ENCODE data around the gene SPNS2.

Gene SPNS2

DNA sequence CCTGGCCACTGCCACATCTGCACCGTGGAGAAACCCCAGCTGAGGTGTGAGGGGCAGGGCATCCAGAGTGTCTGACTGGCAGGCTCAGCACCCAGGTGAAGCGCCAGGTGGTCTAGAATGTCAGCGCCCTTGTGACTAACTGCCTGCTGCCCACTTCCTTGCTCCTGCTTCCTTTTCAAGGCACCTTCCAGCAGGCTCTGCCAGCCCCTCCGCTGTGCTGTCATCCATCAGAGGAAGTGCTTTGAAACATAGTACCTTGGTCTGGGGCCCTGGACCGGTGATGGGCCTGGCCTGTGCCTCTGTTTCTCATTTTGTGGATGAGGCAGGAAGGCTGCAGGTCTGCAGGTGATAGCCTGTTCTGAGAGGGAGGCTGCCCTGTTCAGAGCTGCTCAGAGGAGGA is 5.5 kb downstream of the SPNS2 start:
- DNase-seq = no peak

GRCh38 chr17:4505187-4505586 is 6.5 kb downstream of the SPNS2 start:
- DNase-seq = no peak

GRCh38 chr17:4506175-4506813 is 7.6 kb downstream of the SPNS2 start:
- no peak for DNase-seq

DNA sequence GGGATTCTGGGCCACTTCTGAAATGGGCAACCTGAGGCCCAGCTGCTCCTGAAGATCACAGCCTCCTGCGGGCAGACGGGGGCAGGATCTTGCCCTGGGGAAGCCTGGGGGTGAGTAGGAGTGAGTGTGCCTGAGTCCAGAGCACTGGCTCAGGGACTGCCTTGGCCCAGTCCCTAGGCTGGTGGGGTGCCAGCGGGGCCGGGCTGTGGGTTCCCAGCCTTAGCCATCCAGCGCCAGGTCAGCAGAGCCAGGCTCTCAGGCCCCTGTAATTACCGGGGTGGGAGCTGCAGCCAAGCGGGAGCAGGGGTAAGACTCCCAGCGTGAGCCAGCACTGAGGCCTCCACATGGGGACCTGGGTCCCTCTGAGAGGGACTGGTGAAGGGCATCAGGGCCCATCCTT is 8.2 kb downstream of the SPNS2 start:
- DNase-seq = no peak

DNA sequence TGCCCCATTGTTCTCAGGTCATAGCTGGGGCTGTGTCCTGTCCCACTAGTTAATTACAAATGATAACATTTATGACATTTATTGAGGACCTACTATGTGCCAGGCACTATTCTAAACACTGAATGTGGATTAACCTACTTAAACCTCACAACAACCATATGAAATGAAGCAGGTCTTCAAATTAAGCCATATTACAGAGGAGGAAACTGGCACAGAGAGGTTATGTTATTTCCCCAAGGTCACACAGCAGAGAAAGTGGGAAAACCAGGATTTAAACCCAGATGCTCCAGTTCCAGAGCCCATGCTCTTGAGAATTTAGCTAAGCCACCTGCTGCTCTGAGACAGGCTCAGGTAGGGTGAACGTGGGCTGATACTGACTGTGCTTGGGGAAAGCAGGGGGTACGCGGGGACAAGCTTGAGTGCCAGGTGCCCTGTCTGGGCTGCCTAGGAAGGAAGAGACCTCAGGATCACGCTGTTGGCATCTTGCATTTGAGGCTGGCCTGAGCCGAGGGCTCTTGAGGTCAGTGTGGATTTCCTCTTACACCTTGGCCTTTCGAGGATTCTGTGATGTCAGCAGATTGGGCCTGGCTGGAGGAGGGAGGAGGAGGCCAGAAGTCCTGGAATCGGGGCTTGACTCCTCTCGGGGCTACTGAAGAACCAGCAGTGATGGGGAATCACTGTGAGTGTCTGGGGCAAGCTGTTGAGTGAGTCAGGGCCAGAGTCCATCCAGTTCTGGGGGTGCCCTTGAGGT is 8.9 kb downstream of the SPNS2 start:
- no peak for DNase-seq

GRCh38 chr17:4508207-4508606 is 9.5 kb downstream of the SPNS2 start:
- no peak for DNase-seq

GRCh38 chr17:4509401-4509800 is 10.7 kb downstream of the SPNS2 start:
- DNase-seq = no peak

GRCh38 chr17:4509923-4510617 is 11.4 kb downstream of the SPNS2 start:
- DNase-seq = no peak

DNA sequence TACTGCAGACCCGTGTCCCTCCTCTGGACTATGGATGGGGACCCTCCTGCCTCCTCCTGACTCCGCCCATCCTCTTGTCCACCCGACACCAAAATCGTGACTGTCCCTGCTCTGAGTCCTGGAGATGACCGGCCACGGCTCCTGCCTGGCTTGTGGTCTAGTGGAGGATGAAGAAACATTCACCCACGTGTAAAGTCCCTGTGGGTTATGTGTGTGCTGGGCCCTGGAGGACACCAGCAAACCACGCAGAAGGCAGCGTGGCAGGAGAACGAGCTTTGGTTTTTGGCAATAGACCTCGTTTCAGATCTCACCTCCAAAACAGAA is 11.9 kb downstream of the SPNS2 start:
- no peak for DNase-seq

DNA sequence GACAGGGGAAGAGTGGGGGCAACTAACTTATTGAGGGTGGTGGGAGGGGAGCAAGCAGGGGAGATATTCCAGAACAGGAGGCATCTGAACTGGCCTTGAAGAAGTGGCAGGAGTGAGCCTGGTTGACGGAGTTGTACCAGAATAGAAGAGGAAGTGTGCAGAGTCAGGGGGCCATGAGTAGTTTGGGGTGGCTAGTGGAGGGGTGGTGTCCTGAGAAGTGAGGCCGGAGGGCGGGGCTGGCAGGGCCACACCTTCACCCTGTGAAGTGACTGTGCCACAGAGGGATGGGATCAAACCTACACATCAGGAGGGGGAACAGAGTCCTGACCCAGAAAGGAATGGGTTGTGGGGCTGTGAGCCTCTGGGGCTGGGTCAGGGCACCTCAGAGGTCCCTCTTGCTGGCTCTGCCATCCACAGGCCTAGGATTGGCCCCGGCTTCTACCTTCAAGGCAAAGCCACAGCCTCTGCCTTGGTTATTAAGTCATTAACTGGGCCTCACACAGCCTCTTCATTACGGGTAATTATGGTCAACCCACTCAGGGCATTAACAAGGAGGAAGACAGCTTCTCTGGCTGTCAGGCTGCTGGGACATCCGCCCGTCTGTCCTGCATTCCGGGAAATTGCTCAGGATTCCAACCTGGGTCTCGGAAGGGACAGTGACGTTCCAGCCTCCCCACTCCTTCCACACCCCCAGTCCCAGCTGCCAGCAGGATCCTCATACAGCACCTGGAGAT is 12.7 kb downstream of the SPNS2 start:
- no peak for DNase-seq

GRCh38 chr17:4512156-4513112 is 13.8 kb downstream of the SPNS2 start:
- DNase-seq = no peak

DNA sequence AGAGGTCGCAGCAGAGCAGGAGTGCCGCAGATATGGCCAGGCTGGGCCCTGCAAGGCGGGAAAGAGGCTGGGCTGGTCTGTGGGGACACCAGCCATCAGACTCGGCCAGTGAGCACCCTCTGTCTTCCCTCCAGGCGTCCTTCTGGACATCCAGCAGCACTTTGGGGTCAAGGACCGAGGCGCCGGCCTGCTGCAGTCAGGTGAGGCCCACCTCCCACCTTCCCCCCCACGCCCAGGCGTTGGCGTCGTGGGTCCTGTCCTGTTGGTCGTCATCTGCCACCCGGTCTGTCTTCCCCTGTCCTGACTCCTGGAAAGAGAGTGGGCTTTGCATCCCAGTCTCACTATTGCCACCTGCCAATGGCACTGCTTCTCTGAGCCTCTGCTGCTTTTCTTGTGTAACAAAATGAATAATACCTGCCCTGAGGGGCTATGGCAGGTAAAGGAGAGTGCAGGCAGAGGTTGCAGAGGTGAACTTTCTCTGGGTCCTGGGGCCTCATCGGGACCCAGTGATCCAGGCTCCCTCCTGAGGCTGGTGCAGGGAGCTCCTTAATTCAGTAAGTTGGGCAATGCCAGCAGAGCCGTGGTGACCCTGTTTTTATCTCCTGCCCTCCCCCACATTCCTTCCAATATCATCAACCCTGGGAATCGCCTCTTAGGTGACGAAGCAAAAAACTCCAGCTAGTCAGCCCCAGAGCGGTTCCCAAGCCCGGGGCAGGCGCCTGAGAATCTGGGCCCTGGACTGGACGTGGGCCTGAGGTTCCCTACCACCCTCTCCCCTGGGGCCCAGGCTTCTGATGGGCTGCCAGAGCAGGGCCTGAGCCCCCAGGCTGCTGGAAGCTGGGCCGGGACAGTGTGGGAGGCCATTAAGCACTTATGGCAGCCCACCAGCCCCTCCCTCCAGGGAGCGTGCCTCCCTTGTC is 14.7 kb downstream of the SPNS2 start:
- no peak for DNase-seq

DNA sequence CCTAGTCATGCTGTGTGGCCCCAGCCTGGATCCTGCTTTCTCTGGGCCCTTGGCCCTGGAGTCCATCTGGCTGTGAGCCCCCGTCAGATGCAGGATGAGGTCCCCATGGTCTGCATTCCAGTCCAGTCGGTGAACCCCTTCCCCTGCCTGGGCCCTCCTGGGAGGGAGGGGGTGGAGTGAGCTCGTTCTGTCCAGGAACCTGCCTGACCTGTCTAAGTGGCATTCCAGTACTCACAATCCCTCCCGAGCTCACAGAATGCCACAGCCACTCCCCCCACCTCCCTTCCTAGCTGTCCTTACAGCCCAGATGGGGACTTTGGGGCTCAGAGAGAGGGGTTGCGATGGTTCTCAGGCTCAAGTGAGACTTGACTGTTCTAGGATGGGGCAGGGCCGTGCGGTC is 15.5 kb downstream of the SPNS2 start:
- DNase-seq = no peak

GRCh38 chr17:4514779-4515178 is 16.1 kb downstream of the SPNS2 start:
- no peak for DNase-seq

DNA sequence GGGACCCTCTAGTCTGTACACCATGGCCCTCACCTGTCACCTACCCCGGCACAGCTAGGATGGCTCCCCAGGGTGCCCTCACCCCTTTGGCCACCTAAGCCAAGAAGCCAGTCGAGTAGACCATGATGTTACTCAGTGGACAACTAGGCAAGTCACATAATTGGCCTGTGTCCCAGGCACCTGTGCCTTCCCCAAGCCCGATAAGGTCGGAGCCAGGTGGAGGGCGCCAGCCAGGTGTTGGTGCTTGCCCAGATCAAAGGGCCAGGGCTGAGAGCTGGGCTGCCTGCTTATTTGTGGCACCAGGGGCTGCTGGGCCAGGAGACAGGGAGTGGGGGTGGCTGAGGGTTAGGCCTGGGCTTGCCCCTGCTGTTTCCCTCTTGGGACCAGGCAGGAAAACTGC is 16.8 kb downstream of the SPNS2 start:
- no peak for DNase-seq

DNA sequence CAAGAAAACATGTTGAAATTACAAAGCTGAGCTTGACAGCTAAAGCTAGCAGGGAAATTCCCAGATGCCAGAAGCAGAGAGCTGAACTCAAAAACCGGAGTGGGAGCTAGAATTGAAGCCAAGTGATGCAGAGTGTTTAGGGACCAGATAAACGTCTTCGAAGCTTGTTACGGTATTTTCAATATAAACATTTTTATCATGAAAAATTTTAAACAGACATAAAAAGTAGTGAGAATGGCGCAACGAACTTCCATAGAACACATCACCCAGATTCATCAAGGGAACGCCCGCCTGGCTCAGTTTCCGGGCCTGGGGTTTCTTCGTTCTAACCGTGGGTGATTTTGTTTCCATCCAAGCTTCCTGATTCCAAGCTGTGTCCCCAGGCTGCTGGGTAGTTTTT is 18.1 kb downstream of the SPNS2 start:
- no peak for DNase-seq

DNA sequence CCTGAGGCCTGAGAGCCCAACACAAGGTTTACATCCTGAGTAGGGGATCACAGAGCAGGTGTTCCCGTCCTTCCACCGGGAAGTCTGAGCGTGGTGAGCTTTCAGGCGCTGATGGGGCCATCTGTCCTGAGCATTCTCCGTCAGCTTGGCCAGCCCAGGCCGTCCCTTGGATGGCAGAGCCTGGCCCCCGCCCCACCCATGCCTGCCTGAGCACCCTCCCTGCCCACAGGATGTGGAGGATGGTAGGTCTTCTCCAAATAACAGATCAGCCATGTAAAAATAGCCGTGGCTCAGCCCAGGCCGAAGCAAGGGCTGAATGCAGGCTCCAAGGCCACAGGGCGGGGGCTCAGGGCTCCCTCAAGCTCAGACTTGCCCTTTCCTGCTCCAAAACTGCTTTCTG is 20.2 kb downstream of the SPNS2 start:
- no peak for DNase-seq

DNA sequence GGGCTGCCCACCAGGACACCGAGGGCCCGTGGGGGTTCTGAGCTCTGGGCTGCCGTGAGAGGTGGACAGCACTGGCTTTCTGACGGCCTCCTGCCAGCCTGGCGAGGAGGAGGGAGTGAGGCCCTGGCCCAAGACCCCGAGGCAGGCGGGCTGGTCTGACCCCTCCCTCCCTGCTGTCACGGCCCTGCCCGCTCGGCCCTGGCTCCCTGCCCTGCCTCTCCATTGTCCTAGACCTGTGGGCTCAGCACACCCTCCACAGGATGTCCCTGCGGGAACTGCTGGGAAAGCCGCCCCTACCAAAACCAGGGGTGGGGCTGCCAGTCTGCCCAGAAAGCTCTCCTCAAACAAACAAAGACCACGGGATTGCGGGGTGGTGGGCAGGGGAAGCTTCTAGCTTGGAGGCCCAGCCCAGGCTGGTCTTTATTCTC is 20.7 kb downstream of the SPNS2 start:
- no peak for DNase-seq

GRCh38 chr17:4520060-4520893 is 21.6 kb downstream of the SPNS2 start:
- no peak for DNase-seq

DNA sequence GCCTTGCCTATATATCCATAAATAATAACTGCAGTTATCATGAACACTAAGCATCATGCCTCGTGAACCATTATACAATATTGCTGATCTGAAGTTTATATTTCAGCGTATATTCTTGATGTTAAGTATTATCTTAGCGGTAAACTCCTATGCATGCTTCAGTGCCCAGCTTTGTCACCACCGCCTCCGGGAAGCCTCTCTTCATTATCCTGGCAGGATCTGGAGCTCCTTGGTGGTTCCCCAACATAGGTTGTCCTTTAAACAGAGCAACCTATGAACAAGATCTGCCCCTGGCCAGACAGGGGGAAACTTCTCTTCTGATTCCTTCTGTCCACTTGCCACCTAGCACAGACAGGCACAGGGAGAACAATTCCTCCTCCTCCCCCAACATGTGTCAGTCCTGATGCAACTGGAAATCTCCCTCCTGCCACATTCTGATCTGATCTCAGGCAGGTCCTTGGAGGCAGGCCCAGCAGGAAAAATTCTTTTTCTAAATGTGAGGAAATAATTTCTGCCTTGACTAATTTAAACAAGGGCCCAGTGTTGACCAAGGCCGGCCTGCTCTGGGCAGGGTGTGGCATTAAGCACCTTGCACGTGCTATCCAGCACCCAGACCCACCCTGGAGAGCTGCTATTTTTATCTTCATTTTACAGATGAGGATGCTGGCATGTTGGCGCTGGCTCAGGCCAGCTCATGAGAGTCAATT is 22.4 kb downstream of the SPNS2 start:
- DNase-seq = no peak
